ENCODE results near the gene APEH. TPM values are rescaled to one million over a fixed set of nuclear protein-coding genes. Genes with fewer than 3 reads are reported as not detected.

The APEH gene
- total RNA-seq, 1 experiment from 2014 or later = 88.6 TPM

GRCh38 chr3:49712631-49713317, 38.6 kb downstream of the APEH start:
- no peak for DNase-seq (ENCODE audit: low read depth)

- DNase-seq (ENCODE audit: low read depth) = no peak
Measured at GRCh38 chr3:49713336-49714105, 39.4 kb downstream of the APEH start.

- no peak for DNase-seq (ENCODE audit: low read depth)
Measured at GRCh38 chr3:49714728-49715550, 40.8 kb downstream of the APEH start.

- DNase-seq (ENCODE audit: low read depth) = no peak
Measured at GRCh38 chr3:49715611-49716121, 41.5 kb downstream of the APEH start.

- no peak for DNase-seq (ENCODE audit: low read depth)
Measured at GRCh38 chr3:49716169-49716568, 42.0 kb downstream of the APEH start.

- no peak for DNase-seq (ENCODE audit: low read depth)
Measured at GRCh38 chr3:49716691-49717210, 42.6 kb downstream of the APEH start.

- DNase-seq (ENCODE audit: low read depth) = no peak
Measured at GRCh38 chr3:49717211-49717958, 43.2 kb downstream of the APEH start.

- no peak for DNase-seq (ENCODE audit: low read depth)
Measured at GRCh38 chr3:49717959-49718857, 44.1 kb downstream of the APEH start.

GRCh38 chr3:49718858-49719213, 44.7 kb downstream of the APEH start:
- no peak for DNase-seq (ENCODE audit: low read depth)

- no peak for DNase-seq (ENCODE audit: low read depth)
Measured at GRCh38 chr3:49719214-49719884, 45.2 kb downstream of the APEH start, which contains the start of gene AMIGO3. AMIGO3 (minus strand) TSS chr3:49719684; CDS start chr3:49719465, 219 bp downstream.

- no peak for DNase-seq (ENCODE audit: low read depth)
Measured at GRCh38 chr3:49720855-49721595, 46.9 kb downstream of the APEH start.

GRCh38 chr3:49721596-49721895, 47.4 kb downstream of the APEH start:
- DNase-seq (ENCODE audit: low read depth) = no peak

- DNase-seq (ENCODE audit: low read depth) = no peak
Measured at GRCh38 chr3:49721896-49722781, 48.0 kb downstream of the APEH start.

GRCh38 chr3:49722896-49723295, 48.7 kb downstream of the APEH start:
- DNase-seq (ENCODE audit: low read depth) = no peak

- peak; percentile 42 for DNase-seq (ENCODE audit: low read depth)
Measured at GRCh38 chr3:49723296-49723627, 49.1 kb downstream of the APEH start.

GRCh38 chr3:49723628-49724551, 49.7 kb downstream of the APEH start, which contains the start of gene GMPPB:
GMPPB (minus strand) TSS chr3:49723951; CDS start chr3:49723726, 225 bp downstream.
- peak; percentile 95 for DNase-seq (ENCODE audit: low read depth)

- DNase-seq (ENCODE audit: low read depth) = no peak
Measured at GRCh38 chr3:49724586-49724985, 50.4 kb downstream of the APEH start.

Data from M059J (cell line).